NK-92 (cell line): ENCODE measurements around the gene TIMM9.
"Not testable (repeated sequence)": the region's sequence is repeated elsewhere in the genome, so short reads cannot be mapped to it uniquely, and the experiment has no call there.

Experiments
- DNase-seq: peaks from one replicate; lab custom pipeline; 2025; ENCODE audit not compliant: unreplicated experiment; lab: John Stamatoyannopoulos, UW

Gene TIMM9, protein sequence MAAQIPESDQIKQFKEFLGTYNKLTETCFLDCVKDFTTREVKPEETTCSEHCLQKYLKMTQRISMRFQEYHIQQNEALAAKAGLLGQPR

DNA sequence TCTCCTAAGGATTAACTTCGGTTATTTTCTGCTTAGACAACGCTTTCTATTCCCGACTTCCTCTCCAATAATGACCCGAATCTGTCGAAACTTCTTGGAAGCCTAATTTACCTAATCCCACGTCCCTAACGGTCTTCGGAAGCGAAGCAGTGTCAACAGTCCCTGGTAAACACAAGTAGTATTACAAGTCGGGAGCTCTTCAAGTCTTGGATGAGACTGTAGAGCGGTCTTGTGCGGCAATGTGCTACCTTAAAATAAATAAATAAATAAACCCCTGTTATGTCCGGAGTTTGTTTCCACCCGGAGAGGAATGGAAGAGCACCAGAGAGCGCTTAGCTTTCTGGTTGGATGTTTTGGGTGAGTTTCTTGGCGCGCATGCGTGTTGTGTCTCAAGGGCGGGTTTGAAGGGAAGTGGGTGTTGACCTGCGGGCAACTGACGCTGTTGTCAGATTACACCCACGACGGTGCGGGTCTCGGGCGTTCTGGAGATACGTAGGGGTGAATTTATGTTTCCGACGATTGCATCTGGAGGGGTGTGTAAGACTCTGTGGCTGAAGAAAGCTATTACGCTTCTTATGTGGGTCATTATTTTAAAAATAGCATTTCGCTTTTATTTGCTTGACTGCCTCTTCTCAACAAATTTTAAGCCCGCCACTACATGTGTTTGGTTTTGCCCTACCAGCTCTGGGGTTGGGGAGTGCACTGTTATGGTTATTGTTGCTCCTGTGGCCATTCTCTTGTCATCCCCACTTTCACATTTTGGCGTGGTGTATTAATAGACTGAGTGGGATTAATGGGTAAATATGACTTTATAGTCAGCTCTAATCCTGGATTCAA lies at the start of gene TIMM9, which contains the start of gene KIAA0586:
TIMM9 (minus strand) TSS at position 251 of the 837 bp plus-strand sequence. CDS start 15,586 bp downstream, outside the sequence.
KIAA0586 (plus strand) TSS at position 439 of the 837 bp plus-strand sequence. CDS start 546 bp downstream, outside the sequence.
- peak; percentile 80 for DNase-seq

DNA sequence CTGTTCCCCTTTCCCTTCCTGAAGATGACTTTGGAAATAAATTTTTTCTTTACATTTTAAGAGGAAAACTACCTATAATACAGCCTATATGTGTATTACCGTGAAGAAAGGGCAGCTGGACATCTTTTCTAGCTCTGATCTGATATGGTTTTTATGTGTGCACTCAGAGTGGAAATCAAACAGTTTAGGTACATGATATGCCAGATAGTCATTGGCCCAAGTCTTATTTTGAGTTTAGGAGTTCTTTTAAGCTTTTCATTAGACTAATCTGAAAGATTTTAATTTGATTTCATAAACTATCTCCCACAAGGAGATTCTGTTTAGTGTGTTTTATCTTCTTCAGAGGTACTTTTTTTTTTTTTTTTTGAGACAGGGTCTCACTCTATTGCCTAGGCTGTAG lies 49.0 kb upstream of the TIMM9 start:
- no peak for DNase-seq

DNA sequence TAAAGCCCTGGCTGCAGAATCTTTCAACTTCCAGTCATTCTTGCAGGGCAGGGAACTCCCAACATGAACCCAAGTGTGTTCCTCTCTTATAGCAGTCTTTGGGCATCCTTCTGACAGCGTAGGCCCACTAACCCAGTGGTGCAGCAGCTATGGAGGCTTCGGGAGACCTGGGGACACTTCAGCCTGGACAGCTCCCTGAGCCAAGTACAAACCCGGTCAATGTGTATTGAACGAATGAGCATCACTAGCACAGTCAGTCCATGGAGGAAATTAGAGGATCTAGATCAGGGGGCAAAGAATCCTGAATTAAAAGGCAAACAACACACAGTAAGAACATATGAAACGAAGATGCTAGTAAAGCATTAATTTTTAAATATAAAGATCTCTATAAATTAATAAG lies 42.0 kb upstream of the TIMM9 start:
- DNase-seq: no peak

DNA sequence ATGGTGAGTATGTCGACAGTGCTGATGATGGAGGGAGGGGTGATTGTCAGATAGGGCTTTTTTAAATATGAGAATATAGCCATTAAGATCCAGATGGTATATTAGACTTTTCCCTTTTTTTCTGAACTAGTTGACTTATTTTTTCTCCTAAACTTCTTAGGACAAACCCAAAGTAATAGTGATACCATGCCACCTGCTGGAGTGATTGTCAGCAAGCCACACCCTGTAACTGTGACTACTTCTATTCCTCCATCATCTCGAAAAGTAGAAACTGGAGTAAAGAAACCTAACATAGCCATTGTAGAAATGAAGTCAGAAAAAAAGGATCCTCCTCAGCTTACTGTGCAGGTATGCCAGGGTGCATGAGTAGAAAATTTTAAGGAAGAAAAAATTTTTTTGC lies 40.2 kb upstream of the TIMM9 start:
- no peak for DNase-seq

DNA sequence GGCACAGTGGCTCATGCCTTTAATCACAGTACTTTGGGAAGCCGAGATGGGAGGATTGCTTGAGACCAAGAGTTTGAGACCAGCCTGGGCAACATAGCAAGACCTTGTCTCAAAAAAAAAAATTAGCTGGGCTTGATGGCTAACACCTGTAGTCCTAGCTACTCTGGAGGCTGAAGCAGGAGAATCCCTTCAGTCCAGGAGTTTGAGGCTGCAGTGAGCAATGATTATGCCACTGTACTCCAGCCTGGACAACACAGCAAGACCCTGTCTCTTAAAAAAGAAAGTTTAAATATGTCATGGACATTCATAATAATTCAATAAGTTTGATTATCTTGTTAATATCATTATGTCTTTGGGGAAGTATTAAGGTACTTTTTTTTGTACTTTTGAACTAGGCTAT lies 39.1 kb upstream of the TIMM9 start:
- no peak for DNase-seq

DNA sequence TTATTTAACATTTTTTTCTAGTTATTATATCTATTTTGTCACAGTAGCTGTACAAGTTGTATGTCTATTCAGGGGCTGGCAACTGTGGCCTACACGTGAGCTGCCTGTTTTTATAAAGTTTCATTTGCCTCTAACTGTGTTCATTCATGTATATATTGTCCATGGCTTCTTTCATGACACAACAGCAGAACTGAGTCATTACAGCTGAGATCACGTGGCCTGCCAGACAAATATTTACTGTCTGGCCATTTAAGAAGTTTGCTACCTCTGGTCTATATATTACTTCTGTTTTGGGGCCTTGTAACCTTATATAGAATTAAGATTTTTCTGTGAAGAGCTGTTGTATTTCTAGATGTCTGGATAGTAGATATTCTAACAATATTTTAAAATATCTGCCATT lies 38.1 kb upstream of the TIMM9 start:
- no peak for DNase-seq

DNA sequence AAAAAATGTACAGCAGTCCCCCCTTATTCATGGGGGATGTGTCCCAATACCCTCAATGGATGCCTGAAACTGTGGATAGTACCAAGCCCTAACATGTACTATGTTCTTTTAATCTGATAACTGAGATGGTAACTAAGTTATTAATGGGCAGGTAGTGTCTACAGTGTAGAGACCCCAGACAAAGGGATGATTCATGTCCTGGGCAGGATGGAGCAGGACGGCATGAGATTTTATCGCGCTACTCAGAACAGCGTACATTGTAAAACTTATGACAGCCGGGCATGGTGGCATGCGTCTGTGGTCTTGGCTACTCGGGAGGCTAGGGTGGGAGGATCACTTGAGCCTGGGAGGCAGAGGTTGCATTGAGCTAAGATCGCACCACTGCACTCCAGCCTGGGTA lies 37.3 kb upstream of the TIMM9 start:
- no peak for DNase-seq

DNA sequence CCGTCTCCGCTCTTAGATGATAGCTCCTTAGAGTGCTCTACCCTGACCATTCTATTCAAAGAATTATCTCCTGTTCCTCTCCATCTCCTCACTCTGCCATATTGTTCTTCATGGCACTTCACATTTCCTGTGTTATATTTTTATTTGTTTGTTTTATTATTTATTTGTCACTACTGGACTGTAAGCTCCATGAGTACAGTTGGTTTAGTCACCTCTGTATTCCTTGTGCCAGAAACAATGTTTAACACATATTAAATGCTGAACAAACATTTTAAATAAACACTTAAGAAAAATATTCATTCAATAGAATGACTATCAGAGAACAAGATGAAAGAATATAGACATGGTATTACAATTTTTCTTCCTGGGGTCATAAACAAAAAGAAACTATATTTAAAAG lies 35.8 kb upstream of the TIMM9 start:
- no peak for DNase-seq

DNA sequence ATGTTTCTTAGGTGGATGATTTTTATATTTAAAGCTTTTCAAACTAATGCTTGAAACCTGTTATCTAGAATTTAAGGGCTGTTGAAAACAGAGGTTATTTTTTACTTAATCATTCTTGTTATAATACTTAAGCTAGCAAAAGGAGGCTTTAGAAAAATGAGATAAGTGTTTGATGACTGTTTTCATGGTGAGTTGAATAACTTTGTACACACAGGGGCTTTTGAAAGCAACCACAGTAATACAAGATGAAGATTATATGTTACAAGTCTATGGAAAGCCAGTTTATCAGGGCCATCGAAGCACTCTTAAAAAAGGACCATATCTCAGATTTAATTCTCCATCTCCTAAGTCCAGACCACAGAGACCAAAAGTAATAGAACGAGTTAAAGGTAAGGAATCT lies 33.4 kb upstream of the TIMM9 start:
- DNase-seq: no peak

DNA sequence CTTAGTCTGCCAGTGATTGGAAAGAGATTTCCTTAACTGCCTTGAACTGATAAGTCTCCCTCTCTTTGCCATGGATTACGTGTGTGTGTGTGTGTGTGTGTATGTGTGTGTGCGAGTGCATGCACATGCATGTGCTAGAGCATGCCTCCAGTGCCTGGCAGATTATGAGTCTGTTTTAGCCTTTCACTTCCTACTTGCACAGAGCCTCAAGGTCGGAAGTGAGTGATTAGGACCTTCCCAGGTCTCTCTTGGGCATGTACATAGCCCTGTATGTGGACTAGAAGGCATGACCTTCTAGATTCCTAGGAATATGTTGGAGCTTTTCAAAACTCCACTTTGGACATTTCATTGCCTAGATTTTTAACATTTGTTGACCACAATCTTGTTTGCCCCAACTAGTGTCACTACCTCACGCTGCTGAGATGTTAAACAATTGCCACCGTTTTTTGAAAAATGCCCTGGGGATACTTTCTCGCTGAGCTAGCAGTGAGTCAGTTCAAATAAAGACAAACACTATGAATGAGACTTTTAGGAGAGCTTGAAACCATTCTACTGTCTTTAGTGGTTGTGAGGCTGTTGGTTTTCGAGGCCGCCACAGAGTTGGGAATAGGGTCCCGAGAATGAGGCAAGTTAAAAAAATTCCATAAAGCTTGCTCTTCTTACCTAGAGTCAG lies 28.4 kb upstream of the TIMM9 start:
- DNase-seq: no peak

DNA sequence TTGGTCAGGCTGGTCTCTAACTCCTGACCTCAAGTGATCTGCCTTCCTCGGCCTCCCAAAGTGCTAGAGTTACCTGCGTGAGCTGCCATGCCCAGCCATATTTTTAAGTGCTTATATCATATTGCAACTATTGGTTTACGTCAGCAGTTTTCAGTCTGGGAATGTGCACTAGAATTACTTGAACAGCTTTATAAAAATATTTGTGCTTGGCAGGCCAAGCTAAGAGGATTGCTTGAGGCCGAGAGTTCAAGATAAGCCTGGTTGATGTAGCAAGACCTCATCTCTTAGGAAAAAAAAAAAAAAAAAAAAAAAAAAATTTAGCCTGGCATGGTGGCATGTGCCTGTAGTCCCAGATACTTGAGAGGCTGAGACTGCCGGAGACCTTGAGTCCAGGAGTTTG lies 17.3 kb upstream of the TIMM9 start:
- DNase-seq: no peak

DNA sequence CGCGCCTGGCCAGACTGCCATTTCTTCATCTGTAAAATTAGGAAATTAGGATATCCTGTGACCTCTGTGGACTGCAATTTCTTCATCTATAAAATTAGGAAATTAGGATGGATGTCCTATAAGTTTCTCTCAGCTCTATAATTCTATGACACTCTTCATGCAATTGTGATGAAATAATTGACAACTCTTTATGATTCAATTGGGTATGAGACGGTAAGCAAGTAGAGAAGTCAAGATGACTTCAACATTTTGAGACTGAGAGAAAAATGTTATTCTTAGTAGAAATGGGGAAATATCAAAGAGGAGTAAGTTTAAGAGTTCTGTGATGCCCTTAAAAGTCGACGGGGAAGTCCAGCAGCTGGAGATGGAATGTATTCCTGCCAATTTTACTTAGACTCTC lies 12.1 kb upstream of the TIMM9 start:
- no peak for DNase-seq

DNA sequence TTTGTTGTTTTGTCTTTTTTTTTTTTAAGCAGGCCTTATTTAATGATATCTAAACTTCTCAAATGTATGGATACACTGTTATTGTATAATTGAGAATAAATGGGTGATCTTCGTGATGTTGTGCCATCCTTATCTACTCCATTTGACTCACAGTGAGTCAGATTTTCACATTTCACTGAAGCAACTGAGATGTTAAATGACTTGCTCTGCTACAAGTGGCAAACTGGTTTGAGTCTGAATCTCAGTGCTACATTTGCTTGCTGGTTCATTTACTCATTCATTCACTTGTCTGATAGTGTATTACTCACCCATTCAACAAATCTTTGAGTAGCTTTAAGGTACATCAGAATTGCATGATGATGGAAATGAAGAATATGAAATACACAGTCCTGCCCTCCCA lies 2.8 kb upstream of the TIMM9 start:
- no peak for DNase-seq

DNA sequence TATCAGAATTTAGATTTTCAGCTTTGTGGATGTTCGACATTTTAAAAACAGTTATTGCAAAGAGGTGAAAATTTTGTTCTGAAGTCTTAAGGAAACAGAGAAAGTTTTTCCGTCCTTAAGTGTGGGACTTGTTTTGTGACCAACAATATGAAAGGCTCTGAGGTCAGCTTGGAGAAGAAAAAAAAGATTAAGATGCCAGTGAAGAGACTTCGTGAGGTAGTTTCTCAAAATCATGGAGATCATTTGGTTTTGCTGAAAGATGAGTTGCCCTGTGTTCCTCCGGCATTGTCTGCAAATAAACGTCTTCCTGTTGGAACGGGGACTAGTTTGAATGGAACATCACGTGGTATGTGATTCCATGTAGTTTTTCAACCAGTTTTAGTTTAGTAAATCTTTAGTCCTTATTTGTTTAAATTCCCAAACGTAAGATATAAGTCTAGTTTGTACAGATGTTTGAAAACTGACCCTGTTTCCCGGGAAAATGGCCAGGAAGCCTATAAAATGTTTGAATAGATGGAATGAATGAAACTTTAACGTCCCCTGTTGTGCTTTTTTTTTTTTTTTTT lies 870 bp upstream of the TIMM9 start:
- DNase-seq: no peak

DNA sequence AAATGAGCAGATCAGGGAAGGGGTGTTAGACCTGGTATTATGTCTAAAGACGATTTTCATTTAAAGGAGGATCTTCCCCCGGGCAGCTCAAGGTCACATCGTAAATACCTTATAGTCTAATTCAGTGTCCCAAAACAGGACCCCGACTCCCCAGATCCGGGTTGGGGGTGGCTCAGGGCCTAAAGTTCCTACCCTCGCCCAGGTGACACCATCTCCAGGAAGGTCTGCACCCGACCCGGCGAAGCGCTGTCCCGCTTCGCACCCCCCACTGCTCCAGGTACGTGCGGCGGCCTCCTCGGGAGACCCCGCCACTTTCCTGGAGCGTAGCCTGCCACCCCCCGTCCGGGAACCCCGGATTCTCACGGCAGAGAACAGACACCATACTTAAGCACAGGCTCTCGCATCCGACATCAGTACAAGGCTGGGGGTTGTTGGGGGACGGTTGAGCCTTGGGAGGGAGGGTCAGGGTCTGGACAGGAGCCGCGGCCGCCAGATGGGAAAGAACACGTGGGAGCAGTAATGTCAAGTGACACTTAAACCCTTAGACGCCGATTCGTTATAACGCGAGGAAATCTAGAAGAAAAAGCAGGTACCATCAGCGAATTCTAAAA lies 556 bp downstream of the TIMM9 start:
- no peak for DNase-seq

DNA sequence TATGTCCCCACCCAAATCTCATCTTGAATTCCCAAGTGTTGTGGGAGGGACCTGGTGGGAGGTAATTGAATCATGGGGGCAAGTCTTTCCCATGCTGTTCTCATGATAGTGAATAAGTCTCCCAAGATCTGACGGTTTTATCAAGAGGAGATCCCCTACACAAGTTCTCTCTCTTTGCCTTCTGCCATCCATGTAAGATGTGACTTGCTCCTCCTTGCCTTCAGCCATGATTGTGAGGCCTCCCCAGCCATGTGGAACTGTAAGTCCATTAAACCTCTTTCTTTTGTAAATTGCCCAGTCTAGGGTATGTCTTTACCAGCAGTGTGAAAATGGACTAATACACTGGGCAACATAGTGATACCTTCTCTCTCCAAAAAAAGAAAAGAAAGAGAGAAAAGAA lies 10.4 kb downstream of the TIMM9 start:
- not testable (repeated sequence) for DNase-seq

DNA sequence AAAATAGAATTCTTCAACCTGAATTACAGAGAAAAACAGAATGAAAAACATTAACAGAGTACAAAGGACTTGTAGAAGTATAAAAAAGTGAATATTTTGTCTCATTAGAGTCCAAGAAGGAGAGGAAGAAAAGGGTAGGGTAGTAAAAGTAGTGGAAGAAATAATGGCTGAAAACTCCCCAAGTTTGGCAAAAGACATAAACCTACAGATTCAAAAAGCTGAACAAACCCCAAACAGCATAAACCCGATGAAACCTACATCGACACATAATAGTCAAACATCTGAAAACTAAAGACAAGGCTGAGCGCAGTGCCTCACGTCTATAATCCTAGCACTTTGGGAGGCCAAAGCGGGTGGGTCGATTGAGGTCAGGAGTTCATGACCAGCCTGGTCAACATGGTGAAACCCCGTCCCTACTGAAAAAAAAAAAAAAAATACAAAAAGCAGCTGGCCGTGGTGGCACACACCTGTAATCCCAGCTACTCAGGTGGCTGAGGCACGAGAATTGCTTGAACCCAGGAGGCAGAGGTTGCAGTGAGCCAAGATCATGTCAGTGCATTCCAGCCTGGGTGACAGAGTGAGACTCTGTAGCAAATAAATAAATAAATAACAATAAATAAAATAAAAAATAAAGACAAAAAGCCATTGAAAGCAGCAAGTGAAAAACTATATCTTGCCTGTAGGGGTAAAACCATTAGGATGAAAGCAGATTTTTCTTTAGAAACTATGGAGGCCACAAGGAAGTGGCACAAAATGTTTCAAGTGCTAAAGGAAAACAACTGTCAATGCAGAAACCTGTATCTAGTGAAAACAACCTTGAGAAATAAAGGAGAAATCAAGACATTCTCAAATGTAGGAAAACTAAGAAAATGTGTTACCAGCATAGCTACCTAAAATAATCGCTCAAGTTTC lies 11.4 kb downstream of the TIMM9 start:
- DNase-seq: no peak

DNA sequence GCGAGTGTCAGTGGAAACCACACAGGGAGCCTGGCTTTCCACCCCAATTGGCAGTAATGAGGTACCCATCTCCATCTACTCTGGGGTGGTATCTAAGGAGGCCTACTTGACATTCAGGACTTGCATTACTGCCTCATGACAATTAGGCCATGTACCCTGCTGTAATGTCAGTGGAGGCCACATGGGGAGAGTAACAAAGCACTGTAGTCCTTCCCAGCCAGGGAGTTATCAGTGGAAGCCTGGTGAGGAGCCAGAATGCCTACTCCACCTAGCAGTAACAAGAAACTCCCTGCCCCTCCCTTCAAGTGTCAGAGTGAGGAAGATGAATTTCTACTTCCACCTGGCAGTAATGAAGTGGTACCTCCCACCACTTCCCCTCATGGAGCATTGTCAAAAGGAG lies 12.5 kb downstream of the TIMM9 start:
- no peak for DNase-seq

DNA sequence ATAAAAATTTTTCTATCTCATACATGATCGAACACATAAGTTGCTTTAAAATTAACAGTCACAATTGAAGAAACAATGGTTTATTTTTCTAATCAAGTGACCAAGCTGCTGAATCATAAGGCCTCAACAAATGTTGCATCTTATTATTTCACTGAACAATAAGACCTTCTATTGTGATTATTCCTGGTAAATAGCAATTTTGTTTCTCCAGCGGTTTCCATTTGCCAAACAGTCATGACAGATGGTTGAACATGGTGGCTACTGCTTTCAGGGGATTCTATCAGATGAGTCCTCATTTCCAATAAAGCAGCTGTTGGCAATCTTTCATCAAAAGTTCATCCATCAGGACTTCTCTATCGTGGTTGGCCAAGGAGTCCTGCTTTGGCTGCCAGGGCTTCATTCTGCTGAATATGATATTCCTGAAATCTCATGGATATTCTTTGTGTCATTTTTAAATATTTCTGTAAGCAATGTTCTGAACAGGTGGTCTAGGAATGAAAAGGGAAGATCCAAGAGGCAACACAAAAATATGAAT lies 18.6 kb downstream of the TIMM9 start:
- DNase-seq: no peak

DNA sequence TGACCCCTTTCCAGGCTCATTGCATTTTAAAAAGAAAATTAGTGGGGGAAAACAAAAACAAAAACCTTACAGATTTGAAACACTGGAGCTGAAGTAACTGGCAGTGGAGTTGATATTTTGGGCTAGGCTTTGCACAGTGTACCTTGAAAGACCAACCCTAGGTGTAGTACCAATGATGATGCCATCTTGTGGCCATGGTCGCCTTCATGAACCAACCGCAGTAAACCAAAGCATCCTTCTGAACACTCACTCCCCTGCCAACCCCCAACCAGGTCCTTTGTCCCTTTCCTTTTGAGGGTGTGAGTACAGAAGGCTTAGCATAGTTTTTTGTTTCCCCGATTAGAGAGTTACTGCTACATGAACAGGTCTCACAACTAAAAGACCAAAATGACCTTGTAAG lies 25.7 kb downstream of the TIMM9 start:
- DNase-seq: no peak
